ENCODE results near the gene TC2N.

GRCh38 chr14:91904483-91904882, 37.1 kb upstream of the TC2N start:
- no peak for TF ChIP-seq ZNF274 (IDR thresholded peaks at IDR 0.05; ENCODE audit: low read depth, low read length)
- TF ChIP-seq YY1 (IDR thresholded peaks at IDR 0.05; ENCODE audit: insufficient read depth, insufficient read length), result no peak
